OCI-LY7 (cell line): Measurements from ENCODE around the gene VWA5B1. TPM values are rescaled to one million over a fixed set of nuclear protein-coding genes. Genes with fewer than 3 reads are reported as not detected.
A peak's percentile ranks its signal among the peaks of the same experiment; 100 is the strongest.

Source experiments
- BruUV-seq: library from RNA; stranded (reverse); fragments of 400-500 nt; replicated peaks from 2 replicates; lab custom pipeline; 2021; lab: Mats Ljungman, UMichigan
- CTCF ChIA-PET: fragments of 300-600 bp; sonication (Branson Sonifier 250); formaldehyde crosslinking; loops from one replicate; lab custom pipeline; 2022; ENCODE audit warnings: antibody characterized with exemption; ENCODE audit not compliant: unreplicated experiment; lab: Charles Lee
- POLR2A ChIA-PET: fragments of 300-600 bp; sonication (Branson Sonifier 250); formaldehyde crosslinking; loops from one replicate; lab custom pipeline; 2022; ENCODE audit warnings: antibody characterized with exemption; lab: Charles Lee
- DNase-seq: peaks from one replicate; pipeline ENCODE4 v3.0.0-alpha.2; 2015; ENCODE audit warnings: low spot score
- H2AFZ ChIP-seq: fragments of 200-600 bp; sonication (generic), shearing (Covaris generic); 2 replicates; pipeline ENCODE4 v1.6.1; 2014; ENCODE audit warnings: mild to moderate bottlenecking, antibody characterized with exemption, low read length, moderate library complexity
- H3K27ac ChIP-seq: fragments of 200-600 bp; sonication (generic); 2 replicates; pipeline ENCODE4 v1.5.1; 2014; ENCODE audit warnings: mixed run types, low read depth, mild to moderate bottlenecking, moderate library complexity, low read length, inconsistent platforms; ENCODE audit not compliant: poor library complexity, severe bottlenecking
- H3K36me3 ChIP-seq: fragments of 200-600 bp; sonication (generic); 2 replicates; pipeline ENCODE4 v1.6.1; 2014; ENCODE audit warnings: mild to moderate bottlenecking, antibody characterized with exemption, low read length, moderate library complexity, mixed read lengths; ENCODE audit not compliant: insufficient read depth
- H3K4me1 ChIP-seq: fragments of 200-600 bp; sonication (generic); 2 replicates; pipeline ENCODE4 v1.5.1; 2014; ENCODE audit warnings: mild to moderate bottlenecking, low read length; ENCODE audit not compliant: insufficient read depth, poor library complexity, severe bottlenecking
- H3K4me2 ChIP-seq: fragments of 200-600 bp; sonication (generic); 2 replicates; pipeline ENCODE4 v1.6.1; 2014; ENCODE audit warnings: mild to moderate bottlenecking, low read length
- H3K4me3 ChIP-seq: fragments of 200-600 bp; sonication (generic); 2 replicates; pipeline ENCODE4 v1.5.1; 2014; ENCODE audit warnings: mild to moderate bottlenecking, low read depth, low read length; ENCODE audit not compliant: poor library complexity, severe bottlenecking
- H3K79me2 ChIP-seq: fragments of 200-600 bp; sonication (generic); 2 replicates; pipeline ENCODE4 v1.6.1; 2016; ENCODE audit warnings: low read depth, mild to moderate bottlenecking, low read length, moderate library complexity, mixed read lengths; ENCODE audit not compliant: insufficient read depth
- H3K9me2 ChIP-seq: fragments of 200-600 bp; sonication (generic); 2 replicates; pipeline ENCODE4 v1.6.1; 2016; ENCODE audit warnings: mild to moderate bottlenecking, low read length, mixed read lengths; ENCODE audit not compliant: insufficient read depth
- H3K9me3 ChIP-seq: fragments of 200-600 bp; sonication (generic); 2 replicates; pipeline ENCODE4 v1.6.1; 2014; ENCODE audit warnings: mild to moderate bottlenecking, mixed run types, low read length, mixed read lengths
- H4K20me1 ChIP-seq: fragments of 200-600 bp; sonication (generic); 2 replicates; pipeline ENCODE4 v1.6.1; 2014; ENCODE audit warnings: mild to moderate bottlenecking, antibody characterized with exemption, low read length, moderate library complexity, mixed read lengths; ENCODE audit not compliant: insufficient read depth
- EZH2phosphoT487 ChIP-seq: fragments of 200-600 bp; sonication (generic); IDR thresholded peaks from 2 replicates; pipeline ENCODE4 v1.6.1; 2018; ENCODE audit warnings: low read depth, borderline replicate concordance, mild to moderate bottlenecking, mixed run types, antibody characterized with exemption, low read length, moderate library complexity, mixed read lengths
- intact Hi-C: fragments of 100-400 bp; cut with micrococcal nuclease; formaldehyde crosslinking; loops from one replicate; pipeline ENCODE4 v1.10.0; 2022; ENCODE audit not compliant: unreplicated experiment
- total RNA-seq, 2 experiments: library from RNA; depleted of rRNA in 1 of 2; stranded (reverse); fragments of >200 nt in 1 of 2; shearing (Covaris generic) in 1 of 2; gene quantifications; 2 replicates each; pipeline ENCODE4 v1.2.3, GENCODE V29; 2014 to 2022
- TF ChIP-seq, protein P1 (sequence below): fragments of 200-600 bp; sonication (generic); conservative IDR thresholded peaks from 2 replicates; pipeline ENCODE4 v1.5.1; 2014; ENCODE audit warnings: mild to moderate bottlenecking, antibody characterized with exemption, low read length, moderate library complexity, mixed read lengths

VWA5B1 gene
- total RNA-seq, 2 experiments from 2014 or later, result 0.19 to 0.25 TPM

DNA sequence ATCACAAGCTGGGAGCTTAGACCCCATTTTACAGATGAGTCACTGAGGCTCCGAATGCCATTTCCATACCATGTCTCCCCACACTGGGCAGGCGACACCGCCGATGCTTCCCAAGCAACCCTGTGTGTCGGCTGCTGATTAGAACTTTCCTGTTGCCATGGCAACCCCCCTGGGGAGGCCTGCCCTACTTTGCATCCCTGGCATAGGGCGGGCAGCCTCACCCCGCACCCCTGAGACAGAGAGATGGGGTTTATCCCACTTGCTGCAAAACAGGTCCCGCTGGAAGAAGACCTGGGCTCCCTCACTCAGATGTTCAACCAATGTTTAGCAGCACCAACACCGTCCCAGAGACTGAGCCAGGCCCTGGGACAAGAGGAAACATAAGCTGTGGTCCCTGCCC, 113.8 kb downstream of the VWA5B1 start:
- no peak for TF ChIP-seq EZH2phosphoT487
- TF ChIP-seq, protein P1, sequence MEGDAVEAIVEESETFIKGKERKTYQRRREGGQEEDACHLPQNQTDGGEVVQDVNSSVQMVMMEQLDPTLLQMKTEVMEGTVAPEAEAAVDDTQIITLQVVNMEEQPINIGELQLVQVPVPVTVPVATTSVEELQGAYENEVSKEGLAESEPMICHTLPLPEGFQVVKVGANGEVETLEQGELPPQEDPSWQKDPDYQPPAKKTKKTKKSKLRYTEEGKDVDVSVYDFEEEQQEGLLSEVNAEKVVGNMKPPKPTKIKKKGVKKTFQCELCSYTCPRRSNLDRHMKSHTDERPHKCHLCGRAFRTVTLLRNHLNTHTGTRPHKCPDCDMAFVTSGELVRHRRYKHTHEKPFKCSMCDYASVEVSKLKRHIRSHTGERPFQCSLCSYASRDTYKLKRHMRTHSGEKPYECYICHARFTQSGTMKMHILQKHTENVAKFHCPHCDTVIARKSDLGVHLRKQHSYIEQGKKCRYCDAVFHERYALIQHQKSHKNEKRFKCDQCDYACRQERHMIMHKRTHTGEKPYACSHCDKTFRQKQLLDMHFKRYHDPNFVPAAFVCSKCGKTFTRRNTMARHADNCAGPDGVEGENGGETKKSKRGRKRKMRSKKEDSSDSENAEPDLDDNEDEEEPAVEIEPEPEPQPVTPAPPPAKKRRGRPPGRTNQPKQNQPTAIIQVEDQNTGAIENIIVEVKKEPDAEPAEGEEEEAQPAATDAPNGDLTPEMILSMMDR, result no peak
- peak; percentile 90 for DNase-seq
- intact Hi-C loops, result no loop called here
- H2AFZ ChIP-seq, result peak overlapping the region; percentile 50; the same call in 1 of the 2 replicates
- H3K4me2 ChIP-seq, result peak overlapping the region; percentile 81
- H3K36me3 ChIP-seq, result no peaks in the 10 kb centered on the region
- no peaks in the 10 kb centered on the region for H4K20me1 ChIP-seq
- H3K27ac ChIP-seq, result peak overlapping the region; percentile 99
- BruUV-seq, result no TSS peak
- ChIA-PET CTCF (interaction anchor here (0.8 kb wide), 1 partner anchor 23 kb away, joined by 3 read pairs; no protein-coding TSS in a partner anchor), POLR2A (interaction anchor here (1.7 to 4.9 kb wide), 3 partner anchors 15 to 23 kb away, joined by 11 to 43 read pairs (median 17); no protein-coding TSS in a partner anchor)
- peaks cover 84% of the 10 kb centered on the region for H3K4me1 ChIP-seq
- H3K79me2 ChIP-seq, result no peaks in the 10 kb centered on the region
- H3K9me3 ChIP-seq, result no peaks in the 10 kb centered on the region
- H3K9me2 ChIP-seq, result no peaks in the 10 kb centered on the region
- H3K4me3 ChIP-seq, result peak overlapping the region; percentile 67

Other genes starting within 250 kb of the VWA5B1 start
- gene PLA2G5, start 220.7 kb upstream of the VWA5B1 start, total RNA-seq (2014; rRNA removed; shearing (Covaris generic)), result not detected in 2 replicates
- not detected in 2 replicates for gene PLA2G5, start 220.7 kb upstream of the VWA5B1 start, total RNA-seq (2022)
- gene PLA2G2D, start 171.3 kb upstream of the VWA5B1 start, total RNA-seq (2014; rRNA removed; shearing (Covaris generic)), result not detected in 2 replicates
- gene PLA2G2D, start 171.3 kb upstream of the VWA5B1 start, total RNA-seq (2022), result not detected in 2 replicates
- not detected in 2 replicates for gene PLA2G2F, start 151.6 kb upstream of the VWA5B1 start, total RNA-seq (2014; rRNA removed; shearing (Covaris generic))
- not detected in 2 replicates for gene PLA2G2F, start 151.6 kb upstream of the VWA5B1 start, total RNA-seq (2022)
- 0.28 and 0.50 TPM in 2 replicates for gene UBXN10, start 104.8 kb upstream of the VWA5B1 start, total RNA-seq (2014; rRNA removed; shearing (Covaris generic))
- gene UBXN10, start 104.8 kb upstream of the VWA5B1 start, total RNA-seq (2022), result 0.35 and 0.42 TPM in 2 replicates
- 0.44 TPM in 1 of 2 replicates, not detected in the other for gene PLA2G2C, start 104.4 kb upstream of the VWA5B1 start, total RNA-seq (2014; rRNA removed; shearing (Covaris generic))
- gene PLA2G2C, start 104.4 kb upstream of the VWA5B1 start, total RNA-seq (2022), result 0.57 and 0.83 TPM in 2 replicates
- gene CAMK2N1, start 195.3 kb downstream of the VWA5B1 start, total RNA-seq (2014; rRNA removed; shearing (Covaris generic)), result not detected in 2 replicates
- gene CAMK2N1, start 195.3 kb downstream of the VWA5B1 start, total RNA-seq (2022), result not detected in 2 replicates
- gene MUL1, start 217.3 kb downstream of the VWA5B1 start, total RNA-seq (2014; rRNA removed; shearing (Covaris generic)), result 15.5 and 16.3 TPM in 2 replicates
- 20.6 and 25.2 TPM in 2 replicates for gene MUL1, start 217.3 kb downstream of the VWA5B1 start, total RNA-seq (2022)